HFFc6 (cell line): ENCODE data around the gene DPEP1. TPM values are rescaled to one million over a fixed set of nuclear protein-coding genes. Genes with fewer than 3 reads are reported as not detected.

Experiments
- DNase-seq: peaks from one replicate; pipeline ENCODE4 v3.0.0-alpha.2; 2018
- H3K27ac Mint-ChIP-seq: 2 replicates; pipeline ENCODE4 v1.8.0; 2020; ENCODE audit warnings: mild to moderate bottlenecking, mixed read lengths
- H3K27me3 Mint-ChIP-seq: 2 replicates; pipeline ENCODE4 v1.8.0; 2021; ENCODE audit warnings: mild to moderate bottlenecking, moderate library complexity, mixed read lengths; ENCODE audit not compliant: insufficient read depth
- H3K36me3 Mint-ChIP-seq: 2 replicates; pipeline ENCODE4 v1.8.0; 2021; ENCODE audit warnings: low read depth, mixed read lengths
- H3K4me1 Mint-ChIP-seq: 2 replicates; pipeline ENCODE4 v1.8.0; 2020; ENCODE audit warnings: low read depth, mixed read lengths
- H3K4me3 Mint-ChIP-seq: 2 replicates; pipeline ENCODE4 v1.8.0; 2020; ENCODE audit warnings: mild to moderate bottlenecking, moderate library complexity, mixed read lengths
- H3K9me3 Mint-ChIP-seq: 2 replicates; pipeline ENCODE4 v1.8.0; 2020; ENCODE audit warnings: mild to moderate bottlenecking, mixed read lengths
- CTCF ChIP-seq: fragments of 200-600 bp; sonication (generic); IDR thresholded peaks from 2 replicates; pipeline ENCODE4 v1.5.0; 2021; ENCODE audit warnings: antibody characterized with exemption, mild to moderate bottlenecking
- total RNA-seq, 6 experiments: library from RNA; stranded (reverse); fragmentation: NEBNext Ultra II Directional; extraction: Animal tissue kit (Norgen Biotek cat#: 25700); gene quantifications; 2 replicates in 1 of 6; 3 replicates in 5 of 6; pipeline ENCODE4 v1.2.3, GENCODE V29; 2021

DPEP1 gene
- total RNA-seq, 6 experiments from 2014 or later, result not detected

- Mint-ChIP-seq H3K9me3 (no peaks in the 10 kb centered on the region), H3K4me1 (peaks cover 13% of the 10 kb centered on the region), H3K36me3 (no peaks in the 10 kb centered on the region), H3K27ac (no peak overlapping the region), H3K4me3 (no peak overlapping the region), H3K27me3 (peaks cover 10% of the 10 kb centered on the region)
- DNase-seq, result no peak
- TF ChIP-seq CTCF, result peak; percentile 81
These were observed 2.2 kb downstream of the DPEP1 start for GRCh38 chr16:89615596-89616090.

GRCh38 chr16:89616623-89617022 is 3.2 kb downstream of the DPEP1 start:
- peaks cover 13% of the 10 kb centered on the region for H3K4me1 Mint-ChIP-seq
- H3K4me3 Mint-ChIP-seq, result no peak overlapping the region
- no peaks in the 10 kb centered on the region for H3K9me3 Mint-ChIP-seq
- no peak for DNase-seq
- H3K36me3 Mint-ChIP-seq, result no peaks in the 10 kb centered on the region
- TF ChIP-seq CTCF, result no peak
- H3K27ac Mint-ChIP-seq, result no peak overlapping the region
- H3K27me3 Mint-ChIP-seq, result peaks cover 11% of the 10 kb centered on the region

GRCh38 chr16:89617036-89617435 is 3.6 kb downstream of the DPEP1 start:
- no peak for TF ChIP-seq CTCF
- no peak for DNase-seq
- Mint-ChIP-seq H3K9me3 (no peaks in the 10 kb centered on the region), H3K4me1 (peaks cover 13% of the 10 kb centered on the region), H3K27me3 (peaks cover 15% of the 10 kb centered on the region), H3K27ac (no peak overlapping the region), H3K4me3 (no peak overlapping the region), H3K36me3 (no peaks in the 10 kb centered on the region)

GRCh38 chr16:89618109-89618998 is 4.9 kb downstream of the DPEP1 start:
- Mint-ChIP-seq H3K4me3 (no peak overlapping the region), H3K4me1 (peaks cover 7% of the 10 kb centered on the region), H3K27me3 (peaks cover 13% of the 10 kb centered on the region), H3K9me3 (no peaks in the 10 kb centered on the region), H3K27ac (no peak overlapping the region), H3K36me3 (no peaks in the 10 kb centered on the region)
- DNase-seq, result no peak
- no peak for TF ChIP-seq CTCF

GRCh38 chr16:89619840-89620239 is 6.4 kb downstream of the DPEP1 start:
- Mint-ChIP-seq H3K9me3 (no peaks in the 10 kb centered on the region), H3K4me1 (peaks cover 12% of the 10 kb centered on the region), H3K27ac (no peak overlapping the region), H3K4me3 (no peak overlapping the region), H3K27me3 (peaks cover 15% of the 10 kb centered on the region), H3K36me3 (no peaks in the 10 kb centered on the region)
- DNase-seq, result no peak
- no peak for TF ChIP-seq CTCF
